Measurements from ENCODE around the gene SHOC2. TPM values are rescaled to one million over a fixed set of nuclear protein-coding genes. Genes with fewer than 3 reads are reported as not detected.
A peak's percentile ranks its signal among the peaks of the same experiment; 100 is the strongest.

Gene SHOC2
- total RNA-seq, 1 experiment from 2014 or later: 59.8 TPM

DNA sequence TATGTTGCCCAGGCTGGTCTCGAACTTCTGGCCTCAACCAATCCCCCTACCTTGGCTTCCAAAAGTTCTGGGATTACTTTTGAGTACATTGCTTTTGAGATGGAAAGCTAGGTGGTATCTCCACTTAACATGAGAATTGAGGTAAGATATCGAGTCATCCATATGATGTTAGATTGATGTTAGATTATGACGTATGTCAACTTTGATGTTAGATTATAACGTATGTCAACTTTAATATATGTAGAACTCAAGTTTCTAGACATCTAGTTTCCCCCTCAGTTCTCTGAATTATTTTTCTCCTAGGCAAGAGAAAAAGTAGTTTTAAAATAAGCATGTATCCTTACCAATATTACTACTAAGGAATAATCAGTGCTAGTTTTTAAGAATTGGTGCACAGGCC lies 20.0 kb downstream of the SHOC2 start:
- DNase-seq (ENCODE audit: unreplicated experiment): no peak
- CTCF ChIA-PET: interaction anchor here (0.6 kb wide), 1 partner anchor 410 kb away, joined by 4 read pairs; no protein-coding TSS in a partner anchor
- intact Hi-C loops (cut with micrococcal nuclease): no loop called here
- TF ChIP-seq, protein P1, sequence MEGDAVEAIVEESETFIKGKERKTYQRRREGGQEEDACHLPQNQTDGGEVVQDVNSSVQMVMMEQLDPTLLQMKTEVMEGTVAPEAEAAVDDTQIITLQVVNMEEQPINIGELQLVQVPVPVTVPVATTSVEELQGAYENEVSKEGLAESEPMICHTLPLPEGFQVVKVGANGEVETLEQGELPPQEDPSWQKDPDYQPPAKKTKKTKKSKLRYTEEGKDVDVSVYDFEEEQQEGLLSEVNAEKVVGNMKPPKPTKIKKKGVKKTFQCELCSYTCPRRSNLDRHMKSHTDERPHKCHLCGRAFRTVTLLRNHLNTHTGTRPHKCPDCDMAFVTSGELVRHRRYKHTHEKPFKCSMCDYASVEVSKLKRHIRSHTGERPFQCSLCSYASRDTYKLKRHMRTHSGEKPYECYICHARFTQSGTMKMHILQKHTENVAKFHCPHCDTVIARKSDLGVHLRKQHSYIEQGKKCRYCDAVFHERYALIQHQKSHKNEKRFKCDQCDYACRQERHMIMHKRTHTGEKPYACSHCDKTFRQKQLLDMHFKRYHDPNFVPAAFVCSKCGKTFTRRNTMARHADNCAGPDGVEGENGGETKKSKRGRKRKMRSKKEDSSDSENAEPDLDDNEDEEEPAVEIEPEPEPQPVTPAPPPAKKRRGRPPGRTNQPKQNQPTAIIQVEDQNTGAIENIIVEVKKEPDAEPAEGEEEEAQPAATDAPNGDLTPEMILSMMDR (IDR thresholded peaks at IDR 0.05; ENCODE audit: unreplicated experiment): no peak
- POLR2A ChIA-PET: interaction anchor here (1.6 kb wide), 1 partner anchor 19 kb away, joined by 3 read pairs; no protein-coding TSS in a partner anchor
- H3K4me3 Mint-ChIP-seq (ENCODE audit: unreplicated experiment): no peak overlapping the region
- no peak overlapping the region for H3K27ac Mint-ChIP-seq (ENCODE audit: low read depth, unreplicated experiment)
- BruUV-seq (replicated peaks): no TSS peak
- no peaks in the 10 kb centered on the region for H3K4me1 Mint-ChIP-seq (ENCODE audit: insufficient read depth, unreplicated experiment)
- H3K9me3 Mint-ChIP-seq (ENCODE audit: unreplicated experiment): no peaks in the 10 kb centered on the region
- peaks cover 27% of the 10 kb centered on the region for H3K36me3 Mint-ChIP-seq (ENCODE audit: insufficient read depth, unreplicated experiment)
- no peaks in the 10 kb centered on the region for H3K27me3 Mint-ChIP-seq (ENCODE audit: insufficient read depth, unreplicated experiment)

DNA sequence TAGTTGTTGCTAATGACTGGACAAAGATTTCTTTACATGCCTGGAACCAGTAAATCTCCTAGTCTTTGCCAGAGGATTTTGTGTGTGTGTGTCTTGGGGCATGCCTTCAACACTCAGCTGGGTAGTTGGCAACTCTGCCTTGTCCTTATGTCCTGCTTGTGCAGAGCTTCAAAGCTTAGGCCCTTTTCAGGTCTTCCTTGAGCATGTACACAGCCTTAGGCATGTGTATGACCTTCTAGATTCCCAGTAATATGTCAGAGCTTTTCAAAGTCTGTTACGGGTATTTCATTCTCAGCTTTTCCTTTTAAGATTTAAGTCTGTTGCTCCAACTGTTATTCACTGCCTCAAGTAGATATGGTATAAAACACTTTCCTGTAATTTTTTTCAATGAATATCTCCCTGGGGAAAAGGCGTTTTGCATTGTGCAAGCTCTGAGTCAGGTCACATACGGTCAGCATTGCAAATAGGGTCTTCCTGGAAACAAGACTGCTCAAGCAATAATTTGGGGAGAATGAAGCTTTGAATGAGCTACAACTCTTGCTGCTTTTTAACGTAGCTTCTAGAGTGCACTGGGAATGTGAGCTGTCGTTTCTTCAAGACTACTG lies 25.5 kb downstream of the SHOC2 start:
- H3K9me3 Mint-ChIP-seq (ENCODE audit: unreplicated experiment): no peaks in the 10 kb centered on the region
- CTCF ChIA-PET: interaction anchor here (0.5 to 1.1 kb wide), 3 partner anchors 12 to 1191 kb away, joined by 3 to 4 read pairs (median 4); no protein-coding TSS in a partner anchor
- peaks cover 18% of the 10 kb centered on the region for H3K36me3 Mint-ChIP-seq (ENCODE audit: insufficient read depth, unreplicated experiment)
- BruUV-seq (replicated peaks): no TSS peak
- no peaks in the 10 kb centered on the region for H3K27me3 Mint-ChIP-seq (ENCODE audit: insufficient read depth, unreplicated experiment)
- intact Hi-C loops (cut with micrococcal nuclease): no loop called here
- POLR2A ChIA-PET: interaction anchor here (0.7 to 1.4 kb wide), 2 partner anchors 27 to 32 kb away, joined by 3 to 5 read pairs; no protein-coding TSS in a partner anchor
- DNase-seq (ENCODE audit: unreplicated experiment): peak; percentile 60
- TF ChIP-seq, protein P1 (IDR thresholded peaks at IDR 0.05; ENCODE audit: unreplicated experiment): no peak
- H3K4me3 Mint-ChIP-seq (ENCODE audit: unreplicated experiment): no peak overlapping the region
- peak overlapping the region; percentile 49 for H3K27ac Mint-ChIP-seq (ENCODE audit: low read depth, unreplicated experiment)
- H3K4me1 Mint-ChIP-seq (ENCODE audit: insufficient read depth, unreplicated experiment): peaks cover 21% of the 10 kb centered on the region

GRCh38 chr10:110946496-110946895 lies 27.1 kb downstream of the SHOC2 start:
- no peak overlapping the region for H3K4me3 Mint-ChIP-seq (ENCODE audit: unreplicated experiment)
- peaks cover 21% of the 10 kb centered on the region for H3K4me1 Mint-ChIP-seq (ENCODE audit: insufficient read depth, unreplicated experiment)
- no peaks in the 10 kb centered on the region for H3K9me3 Mint-ChIP-seq (ENCODE audit: unreplicated experiment)
- CTCF ChIA-PET: interaction anchor here (1.1 kb wide), 1 partner anchor 17 kb away, joined by 3 read pairs; no protein-coding TSS in a partner anchor
- BruUV-seq (replicated peaks): no TSS peak
- no peak for DNase-seq (ENCODE audit: unreplicated experiment)
- H3K36me3 Mint-ChIP-seq (ENCODE audit: insufficient read depth, unreplicated experiment): peaks cover 12% of the 10 kb centered on the region
- peak overlapping the region; percentile 13 for H3K27ac Mint-ChIP-seq (ENCODE audit: low read depth, unreplicated experiment)
- no peaks in the 10 kb centered on the region for H3K27me3 Mint-ChIP-seq (ENCODE audit: insufficient read depth, unreplicated experiment)
- intact Hi-C loops (cut with micrococcal nuclease): no loop called here
- TF ChIP-seq, protein P1 (IDR thresholded peaks at IDR 0.05; ENCODE audit: unreplicated experiment): no peak
- POLR2A ChIA-PET: interaction anchor here (0.7 to 1.9 kb wide), 5 partner anchors 17 to 65 kb away, joined by 3 to 7 read pairs (median 3); partner anchors contain the start of genes BBIP1 and SHOC2

DNA sequence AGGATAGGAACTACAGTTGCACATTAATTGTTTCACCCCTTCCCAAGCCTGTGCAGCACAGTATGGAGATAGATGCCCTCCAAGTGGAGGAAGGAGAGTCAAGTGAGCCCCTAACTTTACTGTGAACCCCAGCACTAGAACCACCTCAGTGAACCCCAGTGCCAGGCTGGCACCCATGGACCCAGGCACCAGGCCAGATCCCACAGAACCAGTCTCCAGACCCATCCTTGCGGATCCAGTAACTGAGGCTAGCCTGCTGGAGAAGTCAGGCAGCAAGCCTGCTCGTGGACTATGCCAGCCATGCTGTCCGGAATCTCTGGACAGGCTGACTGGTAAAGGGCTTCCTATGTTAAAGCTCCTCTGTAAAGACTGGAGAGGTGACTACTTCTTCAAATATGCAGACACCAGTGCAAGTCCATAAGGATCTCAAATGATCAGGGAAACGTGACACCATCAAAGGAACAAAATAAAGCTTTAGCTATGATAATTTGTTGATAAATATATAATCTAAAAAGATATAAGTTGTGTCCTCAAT lies 27.7 kb downstream of the SHOC2 start:
- Mint-ChIP-seq H3K27ac (ENCODE audit: low read depth, unreplicated experiment) (no peak overlapping the region), H3K9me3 (ENCODE audit: unreplicated experiment) (no peaks in the 10 kb centered on the region), H3K27me3 (ENCODE audit: insufficient read depth, unreplicated experiment) (no peaks in the 10 kb centered on the region), H3K4me1 (ENCODE audit: insufficient read depth, unreplicated experiment) (peaks cover 21% of the 10 kb centered on the region), H3K4me3 (ENCODE audit: unreplicated experiment) (no peak overlapping the region), H3K36me3 (ENCODE audit: insufficient read depth, unreplicated experiment) (peaks cover 17% of the 10 kb centered on the region)
- no peak for DNase-seq (ENCODE audit: unreplicated experiment)
- intact Hi-C loops (cut with micrococcal nuclease): no loop called here
- TF ChIP-seq, protein P1 (IDR thresholded peaks at IDR 0.05; ENCODE audit: unreplicated experiment): no peak
- BruUV-seq (replicated peaks): no TSS peak
- POLR2A ChIA-PET: interaction anchor here (0.7 to 1.9 kb wide), 6 partner anchors 9 to 31 kb away, joined by 3 to 7 read pairs (median 3); partner anchors contain the start of genes BBIP1 and SHOC2
- CTCF ChIA-PET: interaction anchor here (1.1 kb wide), 1 partner anchor 17 kb away, joined by 3 read pairs; no protein-coding TSS in a partner anchor
